Smooth muscle cell (in vitro differentiated cells): ENCODE results near the gene PACSIN2. TPM values are rescaled to one million over a fixed set of nuclear protein-coding genes. Genes with fewer than 3 reads are reported as not detected.

Experiments used
- DNase-seq: peaks from one replicate; lab custom pipeline; 2025; ENCODE audit not compliant: unreplicated experiment; lab: John Stamatoyannopoulos, UW
- H2AFZ ChIP-seq: fragments of 200-600 bp; sonication (generic); 2 replicates; pipeline ENCODE4 v1.6.0; 2016; ENCODE audit warnings: antibody characterized with exemption, low read depth, mild to moderate bottlenecking
- H3F3A ChIP-seq: fragments of 200-600 bp; sonication (generic); 2 replicates; pipeline ENCODE4 v1.6.0; 2017; ENCODE audit warnings: antibody characterized with exemption, low read depth
- H3K27ac ChIP-seq: fragments of 200-600 bp; sonication (generic); 2 replicates; pipeline ENCODE4 v1.5.1; 2016; ENCODE audit warnings: low read depth, mild to moderate bottlenecking
- H3K27me3 ChIP-seq: fragments of 200-600 bp; sonication (generic); 2 replicates; pipeline ENCODE4 v1.6.1; 2016; ENCODE audit warnings: low read depth, mild to moderate bottlenecking
- H3K36me3 ChIP-seq: fragments of 200-600 bp; sonication (generic); 2 replicates; pipeline ENCODE4 v1.5.1; 2016; ENCODE audit warnings: low read depth
- H3K4me1 ChIP-seq: fragments of 200-600 bp; sonication (generic); 2 replicates; pipeline ENCODE4 v1.5.1; 2016; ENCODE audit warnings: low read depth
- H3K4me2 ChIP-seq: fragments of 200-600 bp; sonication (generic); 2 replicates; pipeline ENCODE4 v1.6.0; 2016; ENCODE audit warnings: mild to moderate bottlenecking
- H3K4me3 ChIP-seq: fragments of 200-600 bp; sonication (generic); 2 replicates; pipeline ENCODE4 v1.5.1; 2016; ENCODE audit warnings: mild to moderate bottlenecking
- H3K79me2 ChIP-seq: fragments of 200-600 bp; sonication (generic); 2 replicates; pipeline ENCODE4 v1.6.0; 2016; ENCODE audit warnings: low read depth, mild to moderate bottlenecking
- H3K9ac ChIP-seq: fragments of 200-600 bp; sonication (generic); 2 replicates; pipeline ENCODE4 v1.6.0; 2016; ENCODE audit warnings: low read depth
- H3K9me3 ChIP-seq: fragments of 200-600 bp; sonication (generic); replicated peaks from 2 replicates; pipeline ENCODE4 v1.5.1; 2016; ENCODE audit warnings: low read depth
- H4K20me1 ChIP-seq: fragments of 200-600 bp; sonication (generic); 2 replicates; pipeline ENCODE4 v1.6.0; 2016; ENCODE audit warnings: low read depth
- CTCF ChIP-seq: fragments of 200-600 bp; sonication (generic); IDR thresholded peaks from 2 replicates; pipeline ENCODE4 v1.5.1; 2017; ENCODE audit warnings: borderline replicate concordance, mild to moderate bottlenecking, antibody characterized with exemption; ENCODE audit not compliant: insufficient read depth, poor library complexity, severe bottlenecking
- WGBS: methylation state at CpG from one replicate; pipeline ENCODE4 v1.1.7; 2016; ENCODE audit warnings: low lambda C conversion rate; 5-methylcytosine and 5-hydroxymethylcytosine counted together
- polyA plus RNA-seq: library from polyadenylated mRNA; unstranded; fragments of >200 nt; fragmentation: Nextera tagmentation; extraction: Ambion mirVana; gene quantifications from 2 replicates; pipeline ENCODE4 v1.2.1, GENCODE V29; 2016
- total RNA-seq: library from RNA; depleted of rRNA; stranded (reverse); fragments of >200 nt; gene quantifications from 2 replicates; pipeline ENCODE4 v1.2.3, GENCODE V29; 2014

PACSIN2 gene
- total and polyA plus RNA-seq, 2 experiments from 2014 or later = 34.7 to 41.1 TPM

- Histone ChIP-seq H3K36me3 (no peaks in the 10 kb centered on the region), H3K4me2 (no peak overlapping the region), H3K9ac (no peak overlapping the region), H3K79me2 (no peaks in the 10 kb centered on the region), H3K27me3 (no peaks in the 10 kb centered on the region), H2AFZ (no peak overlapping the region), H3K27ac (no peak overlapping the region), H3K9me3 (no peaks in the 10 kb centered on the region), H4K20me1 (peaks cover under 1% of the 10 kb centered on the region), H3K4me3 (no peak overlapping the region), H3K4me1 (no peaks in the 10 kb centered on the region), H3F3A (no peaks in the 10 kb centered on the region)
- 94% methylated on average over 8 of the region's 8 CpGs for WGBS
- DNase-seq = no peak
- no peak for TF ChIP-seq CTCF
These were observed 137.8 kb downstream of the PACSIN2 start for GRCh38 chr22:42877158-42877557.

- Histone ChIP-seq H4K20me1 (no peaks in the 10 kb centered on the region), H3K27me3 (no peaks in the 10 kb centered on the region), H2AFZ (no peak overlapping the region), H3K79me2 (no peaks in the 10 kb centered on the region), H3F3A (no peaks in the 10 kb centered on the region), H3K36me3 (no peaks in the 10 kb centered on the region), H3K9me3 (no peaks in the 10 kb centered on the region), H3K4me1 (no peaks in the 10 kb centered on the region), H3K4me3 (no peak overlapping the region), H3K27ac (no peak overlapping the region), H3K4me2 (no peak overlapping the region), H3K9ac (no peak overlapping the region)
- WGBS = 97% methylated on average over 17 of the region's 17 CpGs
- no peak for DNase-seq
- TF ChIP-seq CTCF = no peak
These were observed 138.9 kb downstream of the PACSIN2 start for GRCh38 chr22:42876041-42876440.

GRCh38 chr22:42874010-42874409 is 140.9 kb downstream of the PACSIN2 start:
- TF ChIP-seq CTCF = no peak
- 98% methylated on average over 7 of the region's 7 CpGs for WGBS

GRCh38 chr22:42873356-42873755 is 141.6 kb downstream of the PACSIN2 start:
- Histone ChIP-seq H2AFZ (no peak overlapping the region), H3K27ac (no peak overlapping the region), H3K9ac (no peak overlapping the region), H3K27me3 (no peaks in the 10 kb centered on the region), H3K4me3 (no peak overlapping the region), H4K20me1 (no peaks in the 10 kb centered on the region), H3K36me3 (no peaks in the 10 kb centered on the region), H3K4me1 (no peaks in the 10 kb centered on the region), H3K4me2 (no peak overlapping the region), H3K9me3 (no peaks in the 10 kb centered on the region), H3K79me2 (no peaks in the 10 kb centered on the region), H3F3A (no peaks in the 10 kb centered on the region)
- TF ChIP-seq CTCF = no peak
- no peak for DNase-seq

More at GRCh38 chr22:42874010-42874409, 140.9 kb downstream of the PACSIN2 start:
- Histone ChIP-seq H3K4me2 (no peak overlapping the region), H3K27ac (no peak overlapping the region), H3K9me3 (no peaks in the 10 kb centered on the region), H3F3A (no peaks in the 10 kb centered on the region), H3K4me3 (no peak overlapping the region), H4K20me1 (no peaks in the 10 kb centered on the region), H3K36me3 (no peaks in the 10 kb centered on the region), H3K9ac (no peak overlapping the region), H3K27me3 (no peaks in the 10 kb centered on the region), H2AFZ (no peak overlapping the region), H3K79me2 (no peaks in the 10 kb centered on the region), H3K4me1 (no peaks in the 10 kb centered on the region)
- DNase-seq = no peak
